GM23248 (cell line): ENCODE measurements around the gene UCK2. TPM values are rescaled to one million over a fixed set of nuclear protein-coding genes. Genes with fewer than 3 reads are reported as not detected.
A peak's percentile ranks its signal among the peaks of the same experiment; 100 is the strongest.
"Not testable (repeated sequence)": the region's sequence is repeated elsewhere in the genome, so short reads cannot be mapped to it uniquely, and the experiment has no call there.

Experiments
- DNase-seq: peaks from one replicate; pipeline ENCODE4 v3.0.0-alpha.2; 2015
- H2AFZ ChIP-seq: fragments of 200-600 bp; sonication (generic); 2 replicates; pipeline ENCODE4 v1.6.1; 2016; ENCODE audit warnings: antibody characterized with exemption
- H3F3A ChIP-seq: fragments of 200-600 bp; sonication (generic); 2 replicates; pipeline ENCODE4 v1.6.1; 2016; ENCODE audit warnings: mild to moderate bottlenecking, antibody characterized with exemption, mixed run types; ENCODE audit not compliant: insufficient read depth
- H3K27ac ChIP-seq: fragments of 200-600 bp; sonication (generic); 2 replicates; pipeline ENCODE4 v1.5.1; 2016; ENCODE audit warnings: mild to moderate bottlenecking
- H3K27me3 ChIP-seq: fragments of 200-600 bp; sonication (generic); replicated peaks from 2 replicates; pipeline ENCODE4 v1.6.1; 2016; ENCODE audit warnings: mild to moderate bottlenecking; ENCODE audit not compliant: insufficient read depth
- H3K36me3 ChIP-seq: fragments of 200-600 bp; sonication (generic); 2 replicates; pipeline ENCODE4 v1.6.1; 2016; ENCODE audit warnings: low read depth, mild to moderate bottlenecking
- H3K4me1 ChIP-seq: fragments of 200-600 bp; sonication (generic); 2 replicates; pipeline ENCODE4 v1.6.1; 2016; ENCODE audit warnings: mild to moderate bottlenecking; ENCODE audit not compliant: insufficient read depth
- H3K4me2 ChIP-seq: fragments of 200-600 bp; sonication (generic); one replicate; pipeline ENCODE4 v1.6.1; 2016; ENCODE audit warnings: mild to moderate bottlenecking; ENCODE audit not compliant: unreplicated experiment
- H3K4me3 ChIP-seq: fragments of 200-600 bp; sonication (generic); 2 replicates; pipeline ENCODE4 v1.5.1; 2016; ENCODE audit warnings: mild to moderate bottlenecking
- H3K79me2 ChIP-seq: fragments of 200-600 bp; sonication (generic); 2 replicates; pipeline ENCODE4 v1.6.1; 2016; ENCODE audit warnings: mild to moderate bottlenecking; ENCODE audit not compliant: insufficient read depth
- H3K9ac ChIP-seq: fragments of 200-600 bp; sonication (generic); 2 replicates; pipeline ENCODE4 v1.6.1; 2016; ENCODE audit warnings: mild to moderate bottlenecking
- H3K9me2 ChIP-seq: fragments of 200-600 bp; sonication (generic); 2 replicates; pipeline ENCODE4 v1.6.1; 2016; ENCODE audit warnings: mixed run types, mild to moderate bottlenecking, moderate library complexity; ENCODE audit not compliant: insufficient read depth
- H3K9me3 ChIP-seq: fragments of 200-600 bp; sonication (generic); one replicate; pipeline ENCODE4 v1.6.1; 2017; ENCODE audit warnings: low read depth
- H4K20me1 ChIP-seq: fragments of 200-600 bp; sonication (generic); 2 replicates; pipeline ENCODE4 v1.6.0; 2016; ENCODE audit not compliant: insufficient read depth
- EZH2 ChIP-seq: fragments of 200-600 bp; sonication (generic); IDR thresholded peaks from 2 replicates; pipeline ENCODE4 v1.6.1; 2018; ENCODE audit warnings: antibody characterized with exemption, mild to moderate bottlenecking; ENCODE audit not compliant: insufficient read depth, poor library complexity, severe bottlenecking
- EZH2phosphoT487 ChIP-seq: fragments of 200-600 bp; sonication (generic); IDR thresholded peaks from 2 replicates; pipeline ENCODE4 v1.6.1; 2018; ENCODE audit warnings: antibody characterized with exemption, moderate library complexity, mild to moderate bottlenecking, low read depth; ENCODE audit not compliant: insufficient read depth
- WGBS, 2 experiments: methylation state at CpG; one replicate each; pipeline ENCODE4 v1.1.6; 2015 to 2017; ENCODE audit warnings: low lambda C conversion rate in 2 of 2, low coverage in 1 of 2; ENCODE audit errors: missing lambda C conversion rate in 2 of 2; 5-methylcytosine and 5-hydroxymethylcytosine counted together
- in situ Hi-C: fragments of 300-500 bp; cut with MboI; formaldehyde crosslinking; loops from 2 replicates; pipeline ENCODE4 v1.15.0; 2020
- polyA plus RNA-seq: library from polyadenylated mRNA; unstranded; fragments of >200 nt; fragmentation: Nextera tagmentation; extraction: Ambion mirVana; gene quantifications from 2 replicates; pipeline ENCODE4 v1.2.1, GENCODE V29; 2016
- total RNA-seq: library from RNA; depleted of rRNA; stranded (reverse); fragments of >200 nt; shearing (Covaris generic); gene quantifications from 2 replicates; pipeline ENCODE4 v1.2.3, GENCODE V29; 2014

The UCK2 gene
- total and polyA plus RNA-seq, 2 experiments from 2014 or later, result 78.2 to 81.9 TPM

- Histone ChIP-seq H3K9me2 (no peaks in the 10 kb centered on the region), H3K27me3 (no peaks in the 10 kb centered on the region), H3F3A (no peaks in the 10 kb centered on the region), H4K20me1 (no peaks in the 10 kb centered on the region), H3K9ac (no peak overlapping the region), H3K27ac (no peak overlapping the region), H2AFZ (no peak overlapping the region), H3K36me3 (no peaks in the 10 kb centered on the region), H3K79me2 (no peaks in the 10 kb centered on the region), H3K4me3 (no peak overlapping the region), H3K4me1 (peaks cover 8% of the 10 kb centered on the region; the same call in 1 of the 2 replicates), H3K9me3 (no peaks in the 10 kb centered on the region), H3K4me2 (no peak overlapping the region)
- 62 to 74% methylated on average over 2 of the region's 2 CpGs for WGBS, 2 experiments
- TF ChIP-seq EZH2phosphoT487, result no peak
- no peak for TF ChIP-seq EZH2
- no peak for DNase-seq
- in situ Hi-C loops, result no loop called here
Measured at GRCh38 chr1:165795894-165796293, 31.5 kb upstream of the UCK2 start.

GRCh38 chr1:165799387-165799786 is 28.0 kb upstream of the UCK2 start:
- Histone ChIP-seq H3K36me3 (no peaks in the 10 kb centered on the region), H3F3A (no peaks in the 10 kb centered on the region), H3K4me2 (no peak overlapping the region), H3K27me3 (no peaks in the 10 kb centered on the region), H3K9me3 (no peaks in the 10 kb centered on the region), H3K4me3 (no peak overlapping the region), H2AFZ (no peak overlapping the region), H3K4me1 (0 out of 2 replicates have a peak, but pooled peaks cover under 1% of the 10 kb centered on the region), H3K27ac (no peak overlapping the region), H3K79me2 (no peaks in the 10 kb centered on the region), H3K9me2 (no peaks in the 10 kb centered on the region), H3K9ac (no peak overlapping the region), H4K20me1 (no peaks in the 10 kb centered on the region)
- in situ Hi-C loops, result no loop called here
- TF ChIP-seq EZH2, result no peak
- no peak for TF ChIP-seq EZH2phosphoT487
- no peak for DNase-seq

- H2AFZ ChIP-seq, H3K9ac ChIP-seq, H3K4me3 ChIP-seq, H3K27ac ChIP-seq, H3K4me2 ChIP-seq, H3K36me3 ChIP-seq, H3K4me1 ChIP-seq, H3F3A ChIP-seq, in situ Hi-C loops, H3K9me3 ChIP-seq, H3K79me2 ChIP-seq, H3K27me3 ChIP-seq, DNase-seq, H3K9me2 ChIP-seq, H4K20me1 ChIP-seq: not testable (repeated sequence)
- 21 to 22% methylated on average over 1 of the region's 1 CpG for WGBS, 2 experiments
Measured at GRCh38 chr1:165804513-165804912, 22.9 kb upstream of the UCK2 start.

GRCh38 chr1:165807613-165808012 is 19.8 kb upstream of the UCK2 start:
- Histone ChIP-seq H3K4me3 (no peak overlapping the region), H3K9ac (no peak overlapping the region), H3K9me3 (no peaks in the 10 kb centered on the region), H3K4me1 (peaks cover 4% of the 10 kb centered on the region; the same call in 1 of the 2 replicates), H2AFZ (no peak overlapping the region), H3K36me3 (no peaks in the 10 kb centered on the region), H3K4me2 (no peak overlapping the region), H3F3A (no peaks in the 10 kb centered on the region), H3K79me2 (no peaks in the 10 kb centered on the region), H3K27ac (no peak overlapping the region), H3K27me3 (no peaks in the 10 kb centered on the region), H3K9me2 (no peaks in the 10 kb centered on the region), H4K20me1 (no peaks in the 10 kb centered on the region)
- TF ChIP-seq EZH2phosphoT487 (no peak), EZH2 (no peak)
- in situ Hi-C loops, result no loop called here
- DNase-seq, result peak; percentile 53

GRCh38 chr1:165815725-165816124 is 11.7 kb upstream of the UCK2 start:
- no peak overlapping the region for H2AFZ ChIP-seq
- H3K4me1 ChIP-seq, result no peaks in the 10 kb centered on the region
- in situ Hi-C loops, result no loop called here
- H3K4me3 ChIP-seq, result no peak overlapping the region
- no peak overlapping the region for H3K9ac ChIP-seq
- no peaks in the 10 kb centered on the region for H3K36me3 ChIP-seq
- H3K9me2 ChIP-seq, result no peaks in the 10 kb centered on the region
- no peaks in the 10 kb centered on the region for H3K79me2 ChIP-seq
- no peaks in the 10 kb centered on the region for H3F3A ChIP-seq
- no peak overlapping the region for H3K4me2 ChIP-seq
- TF ChIP-seq EZH2 (no peak), EZH2phosphoT487 (no peak)
- H3K27ac ChIP-seq, result no peak overlapping the region
- no peaks in the 10 kb centered on the region for H4K20me1 ChIP-seq
- H3K27me3 ChIP-seq, result no peaks in the 10 kb centered on the region
- DNase-seq, result peak; percentile 32
- H3K9me3 ChIP-seq, result no peaks in the 10 kb centered on the region
- 36 to 44% methylated on average over 3 of the region's 3 CpGs for WGBS, 2 experiments
